HG03097 (cell line): ENCODE results near the gene IQSEC2.

ENCODE experiments used
- ATAC-seq: cut with Tn5 transposase; IDR thresholded peaks from one replicate; pipeline ENCODE4 v1.9.1; 2021; ENCODE audit not compliant: unreplicated experiment, low FRiP score

Gene IQSEC2

DNA sequence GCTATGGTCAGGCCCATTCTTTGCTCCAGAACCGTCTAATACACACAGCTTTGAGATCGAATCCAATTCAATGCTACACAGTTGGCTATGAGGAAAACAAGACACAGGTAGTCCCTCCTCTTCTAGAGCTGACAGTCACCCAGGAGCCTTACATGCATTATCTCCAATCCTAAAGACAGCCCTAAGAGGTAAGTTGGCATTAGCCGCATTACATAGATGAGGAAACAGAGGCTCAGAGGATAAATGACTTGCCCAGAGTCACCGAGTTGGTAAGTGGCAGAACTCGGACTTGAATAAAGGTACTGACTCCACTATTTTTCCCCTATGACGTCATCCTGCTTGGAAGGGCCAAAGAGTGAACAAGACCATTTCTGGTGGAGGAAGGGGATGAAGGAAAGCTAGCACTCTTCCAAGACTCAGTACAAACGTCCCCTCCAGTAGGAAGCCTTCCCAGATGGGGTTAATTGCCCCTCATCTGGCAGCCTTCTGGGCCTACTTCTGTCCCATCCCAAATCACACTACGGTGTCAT lies 8.5 kb downstream of the IQSEC2 start:
- ATAC-seq = no peak

DNA sequence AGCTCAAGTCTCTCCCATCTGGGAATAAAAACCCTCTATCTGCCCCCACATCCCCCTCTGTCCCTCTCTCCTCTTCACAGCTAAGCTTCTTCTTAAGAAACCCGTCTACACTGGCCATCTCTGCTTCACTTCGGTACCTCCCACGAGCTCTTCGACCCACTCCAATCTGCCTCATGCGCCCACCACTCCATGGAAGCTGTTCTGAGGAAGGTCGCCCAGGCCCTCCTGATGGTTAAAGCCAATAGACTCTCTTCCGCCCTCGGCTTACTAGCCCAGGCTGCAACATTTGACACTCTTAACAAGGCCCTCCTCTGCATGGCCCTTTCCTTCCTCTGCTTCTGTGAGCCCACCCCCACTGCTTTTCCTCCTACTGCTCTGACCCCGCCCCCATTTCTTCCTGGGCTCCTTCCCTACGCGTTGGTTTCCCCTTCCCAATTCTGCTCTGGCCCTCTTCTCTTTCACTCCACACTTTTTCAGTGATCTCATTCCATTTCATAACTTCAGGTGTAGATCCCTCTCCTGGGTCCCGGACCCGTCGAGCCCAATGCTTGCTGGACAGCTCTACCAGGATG lies 11.8 kb downstream of the IQSEC2 start:
- ATAC-seq = no peak

DNA sequence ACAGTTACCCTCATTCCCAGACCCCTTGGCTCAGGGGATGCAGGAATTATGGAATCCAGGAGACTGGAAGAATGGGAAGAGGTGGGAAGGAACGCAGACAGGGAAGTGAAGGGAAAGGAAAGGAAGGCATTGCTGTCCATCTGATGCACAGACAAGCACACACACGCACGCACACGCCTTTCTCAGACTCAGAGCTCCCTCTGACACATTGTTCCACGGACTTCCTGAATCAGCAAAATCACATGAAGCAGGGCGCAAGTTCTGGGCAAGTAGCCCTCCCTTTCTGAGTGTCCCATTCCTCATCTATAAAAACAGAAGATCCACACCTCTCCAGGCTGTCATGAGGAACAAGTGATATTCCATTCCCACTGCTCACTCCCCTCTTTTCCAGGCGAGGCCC lies 13.2 kb downstream of the IQSEC2 start:
- ATAC-seq = no peak

DNA sequence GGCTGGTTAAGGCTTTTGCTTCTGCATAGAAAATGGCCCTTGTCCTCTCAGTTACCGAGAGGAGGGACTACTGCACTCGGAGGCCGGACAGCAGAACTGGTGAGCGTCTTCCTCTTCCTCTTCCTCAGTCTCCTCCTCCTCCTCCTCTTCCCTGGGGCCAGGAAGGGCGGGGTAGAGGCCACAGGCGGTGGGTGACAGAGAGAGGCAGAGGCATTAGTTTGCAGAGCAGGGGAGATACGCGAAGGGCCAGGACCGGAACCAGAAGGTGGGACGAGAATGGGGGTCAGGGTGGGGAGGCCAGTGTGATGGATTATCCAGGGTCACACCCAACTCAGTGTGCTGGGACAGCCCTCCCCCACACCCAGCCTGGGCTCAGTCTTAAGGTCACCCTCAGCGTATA lies 14.5 kb downstream of the IQSEC2 start:
- no peak for ATAC-seq

DNA sequence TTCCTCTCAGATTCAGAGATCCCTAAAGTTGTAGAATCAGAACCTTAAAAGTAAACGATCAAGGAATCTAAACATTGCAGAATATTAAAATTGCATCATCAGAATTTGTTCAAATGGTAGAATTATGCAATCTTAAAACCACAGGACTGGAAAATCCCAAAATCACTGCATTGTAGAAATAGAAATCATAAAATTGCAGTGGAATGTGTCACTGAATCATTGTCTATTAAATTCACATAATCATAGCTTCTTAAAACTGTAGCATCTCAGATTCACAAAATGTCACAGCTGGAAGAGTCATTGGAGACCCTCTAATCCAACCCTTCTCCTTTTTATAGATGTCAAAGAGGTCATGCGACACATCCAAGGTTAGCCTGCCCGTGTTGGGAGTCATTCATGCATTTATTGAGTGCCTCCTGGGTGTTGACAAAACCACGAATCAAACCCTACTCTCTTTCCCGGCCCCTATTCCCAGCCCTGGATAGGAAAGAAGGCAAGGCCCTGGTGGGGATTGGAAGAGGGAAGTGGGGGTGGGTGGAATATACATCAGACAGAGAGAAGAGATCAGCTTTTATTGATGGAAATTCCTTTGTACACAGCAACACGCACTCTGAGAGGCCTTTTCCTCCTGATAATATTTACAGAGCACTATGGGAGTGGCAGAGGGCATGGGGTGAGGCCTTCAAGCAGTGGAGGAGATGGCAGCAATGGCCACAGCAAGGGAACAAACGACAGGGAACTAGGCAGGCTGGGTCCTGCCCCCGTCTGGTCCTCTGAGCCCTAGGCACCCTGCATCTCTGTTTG lies 15.4 kb downstream of the IQSEC2 start:
- ATAC-seq = no peak

DNA sequence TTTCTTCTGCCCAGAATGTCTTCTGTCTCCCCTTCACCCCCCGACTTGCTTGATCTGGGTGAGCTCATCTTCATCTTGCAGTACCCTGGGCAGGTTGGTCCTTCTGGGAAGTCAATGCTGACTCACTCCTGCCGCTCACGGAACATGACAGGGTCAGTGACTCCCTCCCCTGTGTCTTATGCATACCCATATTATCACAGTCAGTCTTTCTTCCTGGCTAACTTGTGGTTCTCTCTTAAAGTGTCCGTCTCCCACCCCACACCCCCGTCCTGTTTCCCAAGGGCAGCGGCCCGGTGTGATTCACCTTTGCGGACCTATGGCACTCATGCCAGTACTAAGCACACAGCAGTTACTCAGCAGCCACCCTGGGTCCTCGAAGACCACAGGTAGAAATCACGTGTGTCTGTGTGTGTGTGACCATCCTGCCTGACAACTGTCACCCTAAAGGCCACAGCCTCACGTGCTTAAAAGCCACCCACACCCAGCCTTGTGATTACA lies 17.7 kb downstream of the IQSEC2 start:
- no peak for ATAC-seq

DNA sequence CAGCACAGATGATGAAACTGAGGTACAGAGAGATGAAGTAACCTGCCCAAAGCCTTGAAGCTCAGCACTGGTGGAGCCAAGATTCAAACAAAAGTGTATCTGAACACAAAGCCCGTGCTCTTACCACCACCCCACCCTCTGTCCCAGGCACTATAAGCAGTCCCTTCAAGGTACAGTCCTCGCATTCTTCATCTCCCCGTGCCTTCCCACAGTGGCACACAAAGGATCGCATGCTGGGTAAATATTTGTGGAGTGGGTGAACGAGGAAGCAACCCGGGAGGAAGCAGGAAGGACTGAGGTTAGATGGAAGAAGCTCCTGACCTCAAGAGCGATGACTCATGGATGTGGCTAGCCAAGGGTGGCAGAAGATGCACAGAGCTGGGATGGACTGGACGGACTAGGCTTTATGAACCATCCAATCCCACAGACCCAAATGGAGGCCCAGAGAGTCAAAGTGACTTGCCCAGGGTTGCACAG lies 18.4 kb downstream of the IQSEC2 start:
- ATAC-seq = no peak

DNA sequence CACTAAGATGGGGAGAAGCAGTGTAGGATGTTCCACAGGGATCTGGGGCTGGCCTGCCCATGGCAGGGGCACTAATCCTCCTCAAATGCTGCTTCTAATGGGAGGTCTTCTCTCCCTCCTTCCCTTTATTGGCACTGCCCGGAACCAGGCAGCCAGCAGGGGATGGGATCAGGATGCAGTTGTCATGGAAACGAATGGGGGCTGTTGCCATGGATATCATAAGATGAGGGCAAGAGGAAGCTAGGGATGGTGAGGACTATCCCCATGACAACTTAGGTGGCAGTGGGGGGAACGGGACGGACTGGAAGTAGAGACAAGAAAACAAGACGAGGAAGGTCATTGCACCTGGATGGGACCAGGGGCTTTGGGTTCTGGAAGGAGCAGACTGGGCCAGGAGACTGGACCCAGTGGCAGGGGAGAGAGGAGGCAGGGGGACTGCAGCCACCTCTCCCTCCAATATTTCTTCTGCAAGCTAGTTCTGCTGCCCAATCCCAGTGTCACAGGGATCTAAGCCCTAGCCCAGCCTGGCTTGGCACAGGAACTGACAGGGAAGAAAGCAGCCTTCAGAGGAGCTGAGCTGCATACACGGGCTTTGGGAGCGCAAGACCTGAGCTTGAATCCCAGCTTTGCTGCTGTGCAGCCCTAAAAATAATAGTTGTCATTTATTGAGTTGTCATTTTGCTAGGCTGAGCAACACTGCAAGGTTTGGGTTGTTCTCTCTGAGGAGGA lies 19.0 kb downstream of the IQSEC2 start:
- ATAC-seq = no peak

DNA sequence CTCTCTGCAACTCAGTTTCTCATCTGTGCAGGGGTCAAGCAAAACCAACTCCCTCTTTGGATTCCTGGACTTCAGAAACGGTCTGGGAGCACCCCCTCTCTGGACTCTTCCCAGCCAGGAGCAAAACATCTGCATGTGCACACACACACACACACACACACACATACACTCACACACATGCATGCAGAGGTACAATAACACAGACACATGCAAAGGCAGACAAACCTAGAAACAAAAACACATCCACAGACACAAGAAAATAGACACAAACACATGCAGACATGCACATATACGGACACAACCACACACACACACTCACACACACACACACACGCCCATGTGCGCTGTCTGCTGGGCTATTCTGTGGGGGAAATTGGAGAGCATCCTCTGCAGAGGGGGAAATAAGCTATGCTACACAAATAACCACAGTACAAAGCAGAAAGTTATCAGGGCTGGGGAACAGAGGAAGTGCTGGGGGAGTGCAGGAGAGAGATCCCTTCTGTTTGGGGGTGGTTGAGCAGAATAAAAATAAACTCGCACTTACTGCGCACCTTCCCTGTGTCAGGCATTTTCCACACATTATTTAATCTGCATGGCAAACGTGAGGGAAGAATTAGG lies 19.9 kb downstream of the IQSEC2 start:
- no peak for ATAC-seq

DNA sequence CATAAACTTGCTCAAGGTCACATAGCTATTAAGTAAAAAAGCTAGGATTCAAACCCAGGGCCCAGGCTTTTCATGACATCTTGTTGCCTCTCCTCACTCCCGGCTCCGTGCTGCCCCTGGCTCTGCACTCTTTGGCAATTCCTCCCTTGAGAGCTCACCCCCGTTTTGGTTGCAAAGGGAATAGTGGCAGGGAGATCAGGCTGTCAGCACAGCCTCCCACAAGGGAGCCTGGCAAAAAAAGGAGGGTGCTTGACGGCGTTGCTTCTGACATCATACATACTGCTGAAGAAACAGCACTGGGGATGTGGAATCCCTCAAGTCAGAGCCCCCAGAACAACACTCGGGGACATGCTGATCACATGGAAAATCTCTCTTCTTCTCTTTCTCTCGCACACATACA lies 20.5 kb downstream of the IQSEC2 start:
- ATAC-seq = no peak

DNA sequence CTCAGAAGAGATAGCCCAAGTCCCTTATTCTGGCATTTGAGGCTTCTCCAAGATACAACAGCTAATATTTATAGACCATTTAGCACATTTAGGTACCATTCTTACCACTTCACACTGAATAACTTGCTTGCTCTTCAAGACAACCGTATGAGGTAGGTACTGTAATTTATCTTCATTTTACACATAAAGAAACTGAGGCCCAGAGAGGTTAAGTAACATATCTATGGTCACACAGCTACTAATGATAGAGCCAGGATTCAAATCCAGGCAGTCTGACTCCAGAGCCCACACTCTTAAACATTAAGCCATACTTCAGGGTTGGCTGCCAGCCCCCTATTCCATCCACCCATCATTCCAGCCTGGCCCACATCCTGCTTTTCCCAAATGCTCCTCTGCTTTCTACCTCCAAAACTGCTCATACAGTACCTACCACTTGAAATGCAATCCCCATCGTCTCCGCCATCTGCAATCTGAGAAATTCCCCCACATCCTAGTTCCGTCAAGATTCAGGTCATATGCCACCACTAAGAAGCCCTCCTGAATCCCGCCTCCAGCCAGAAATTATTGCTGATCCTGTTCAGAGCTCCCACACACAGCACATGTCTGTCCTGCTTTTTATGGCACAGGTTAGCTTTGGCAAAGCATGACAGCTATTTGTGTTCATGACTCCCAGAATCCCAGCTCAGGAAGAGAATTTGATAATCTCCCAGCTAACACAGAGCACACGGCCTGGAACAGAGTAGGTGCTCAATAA lies 23.5 kb downstream of the IQSEC2 start:
- no peak for ATAC-seq

DNA sequence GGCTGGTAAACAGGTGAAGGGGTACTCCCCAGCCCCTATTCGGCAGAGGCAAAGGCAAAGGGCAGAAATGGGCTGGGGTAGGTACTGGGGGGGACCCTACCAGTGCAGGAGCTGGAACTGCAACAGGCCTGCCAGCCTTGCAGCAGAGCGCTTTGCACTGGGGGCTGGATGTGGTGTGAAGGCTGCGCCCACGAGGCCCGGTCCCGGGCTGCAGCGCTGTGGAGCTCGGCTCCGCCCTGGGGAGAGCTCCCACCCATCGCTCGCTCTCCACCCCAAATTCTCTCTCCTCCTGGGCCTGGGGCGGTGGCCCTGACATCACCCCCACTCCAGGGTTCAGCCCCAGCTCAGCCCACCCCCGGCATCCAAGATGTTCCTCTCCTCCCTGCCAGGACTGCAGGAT lies 24.2 kb downstream of the IQSEC2 start:
- ATAC-seq = no peak

DNA sequence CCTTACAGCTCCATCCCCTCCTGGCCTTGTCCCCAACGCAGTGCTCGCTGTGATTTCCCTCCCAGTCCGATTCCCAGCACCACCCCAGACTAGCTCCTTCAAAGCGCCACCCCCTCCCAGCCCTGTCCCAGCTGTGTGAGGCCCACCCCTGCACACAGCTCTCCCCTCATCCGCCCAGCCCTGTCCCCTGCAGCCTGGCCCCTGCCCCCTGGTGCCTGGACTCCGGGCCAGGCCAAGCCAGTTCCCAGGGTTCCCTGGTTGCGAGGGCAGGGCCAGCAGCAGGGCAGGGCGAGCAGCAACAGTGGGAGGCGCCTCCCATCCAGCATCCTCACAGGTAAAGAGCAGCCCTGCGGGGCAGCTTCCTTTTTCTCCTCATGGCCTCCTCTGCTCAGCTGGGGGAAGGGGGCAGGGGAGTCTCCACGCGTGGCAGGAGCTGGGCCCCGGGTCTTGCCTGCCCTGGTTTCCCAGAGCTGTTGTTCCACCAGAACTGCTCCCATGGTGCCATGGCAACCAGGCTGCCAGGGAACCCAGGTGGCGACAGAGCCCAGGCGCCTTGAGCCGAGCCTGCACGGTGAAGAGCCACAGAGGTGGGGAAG lies 24.8 kb downstream of the IQSEC2 start:
- no peak for ATAC-seq

DNA sequence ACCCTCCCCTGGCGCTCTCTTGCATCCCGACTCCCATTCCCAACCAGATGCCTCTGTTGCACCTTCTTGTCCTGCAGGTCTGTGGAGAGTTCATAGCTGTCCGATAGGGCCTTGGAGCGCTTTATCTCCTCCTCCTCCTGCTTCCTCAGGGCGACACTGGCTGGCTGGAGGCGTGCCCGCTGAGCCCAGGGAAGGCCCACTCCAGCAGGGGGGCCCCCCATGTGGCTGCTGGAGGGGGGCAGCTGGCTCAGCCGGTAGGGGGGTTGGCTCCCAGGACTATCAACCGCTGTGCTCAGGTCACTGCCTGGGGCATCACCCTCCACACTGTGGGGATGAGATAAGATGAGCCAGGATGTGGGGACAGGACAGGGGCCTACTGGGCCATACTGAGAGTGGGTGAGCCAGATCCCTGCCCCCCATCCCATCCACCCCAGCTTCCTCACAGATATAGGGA lies 25.6 kb downstream of the IQSEC2 start:
- ATAC-seq = no peak

DNA sequence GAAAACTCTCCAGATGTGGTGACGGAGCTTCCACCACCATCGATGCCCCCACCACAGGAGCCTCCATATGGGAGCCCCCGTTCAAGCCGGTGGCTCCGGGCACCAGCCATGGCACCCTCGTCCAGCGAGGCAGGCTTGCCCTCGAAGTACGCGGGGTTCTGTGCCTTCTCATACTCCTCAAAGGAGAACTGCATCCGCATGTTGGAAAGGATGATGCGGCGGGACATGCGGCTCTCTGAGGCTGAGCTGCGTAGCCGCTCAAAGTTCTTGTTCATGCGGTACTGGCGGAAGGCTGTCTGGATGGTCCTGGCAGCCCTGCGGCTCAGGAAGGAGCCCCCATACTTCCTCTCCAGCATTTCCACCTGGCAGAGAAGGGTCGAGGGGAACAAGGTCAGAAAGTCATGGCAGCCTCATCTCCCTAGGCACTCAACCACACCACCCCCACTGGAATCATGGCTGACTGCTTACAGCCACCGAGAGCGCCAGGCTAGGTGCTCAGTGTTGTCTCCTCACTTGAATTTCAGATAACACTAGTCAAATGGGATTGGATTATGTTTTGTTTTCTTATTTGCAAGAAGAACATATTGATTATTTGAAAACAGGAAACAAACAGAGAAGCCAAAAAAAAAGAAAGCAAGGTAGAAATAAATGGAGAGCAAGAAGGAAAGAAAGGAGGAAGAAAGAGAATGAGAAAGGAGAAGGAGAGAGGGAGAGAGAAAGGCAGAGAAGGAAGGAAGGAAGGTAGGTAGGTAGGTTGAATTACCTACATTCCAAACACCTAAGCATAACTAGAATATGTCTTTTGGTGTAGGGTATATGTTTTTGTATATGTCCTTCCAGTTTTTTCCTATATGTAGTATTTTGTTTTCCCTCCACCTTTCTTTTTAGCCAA lies 26.6 kb downstream of the IQSEC2 start:
- no peak for ATAC-seq

DNA sequence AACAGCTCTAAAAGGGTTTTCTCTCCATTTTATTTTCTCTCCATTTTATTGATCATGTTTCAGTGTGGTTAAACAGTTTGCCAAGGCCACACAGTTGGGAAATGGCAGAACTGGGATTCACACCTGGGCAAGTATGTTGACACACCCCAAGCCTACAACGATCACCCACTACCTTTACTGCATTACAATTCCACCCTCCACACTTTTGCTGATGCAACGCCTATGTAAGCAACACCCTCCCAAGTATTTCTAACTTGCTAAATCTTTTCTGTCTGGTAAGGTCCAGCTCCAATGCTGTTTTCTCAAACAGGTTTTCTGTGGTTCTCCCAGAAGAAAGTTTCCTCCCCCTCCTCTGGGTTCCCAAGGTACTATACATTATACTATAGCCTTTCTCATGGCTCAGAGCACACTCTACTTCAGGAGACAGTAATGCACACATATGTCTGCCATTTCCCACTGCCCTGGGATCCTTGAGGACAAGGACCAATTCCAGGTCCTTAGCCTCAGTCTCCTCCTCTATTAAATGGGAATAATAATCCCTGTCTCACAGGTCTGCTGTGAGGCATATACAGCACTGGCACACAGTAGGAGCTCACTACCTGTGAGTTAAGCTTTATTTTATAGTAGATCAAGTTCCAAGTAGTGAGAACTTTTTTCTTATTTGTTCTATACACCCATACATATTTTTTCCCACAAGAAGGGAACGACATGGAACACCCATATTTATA lies 27.9 kb downstream of the IQSEC2 start:
- no peak for ATAC-seq

DNA sequence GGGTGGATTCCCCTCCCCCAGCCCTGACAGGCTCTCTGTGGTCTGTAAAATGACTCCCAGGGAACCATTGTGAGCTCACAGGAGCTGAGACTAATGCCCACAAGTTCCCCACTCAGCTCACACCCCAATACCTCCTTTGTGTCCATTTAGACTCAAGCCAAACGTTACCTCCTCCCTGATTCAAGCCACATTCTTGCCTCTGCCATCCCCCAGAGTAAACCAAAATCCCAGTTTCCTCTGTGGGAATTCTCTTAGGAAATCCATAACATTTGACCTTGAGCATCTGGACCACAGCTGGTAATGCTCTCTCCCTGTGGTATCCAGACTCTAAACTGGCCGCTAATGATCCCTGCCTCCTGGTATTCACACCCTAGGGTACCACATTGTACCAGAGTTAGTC lies 30.1 kb downstream of the IQSEC2 start:
- no peak for ATAC-seq

DNA sequence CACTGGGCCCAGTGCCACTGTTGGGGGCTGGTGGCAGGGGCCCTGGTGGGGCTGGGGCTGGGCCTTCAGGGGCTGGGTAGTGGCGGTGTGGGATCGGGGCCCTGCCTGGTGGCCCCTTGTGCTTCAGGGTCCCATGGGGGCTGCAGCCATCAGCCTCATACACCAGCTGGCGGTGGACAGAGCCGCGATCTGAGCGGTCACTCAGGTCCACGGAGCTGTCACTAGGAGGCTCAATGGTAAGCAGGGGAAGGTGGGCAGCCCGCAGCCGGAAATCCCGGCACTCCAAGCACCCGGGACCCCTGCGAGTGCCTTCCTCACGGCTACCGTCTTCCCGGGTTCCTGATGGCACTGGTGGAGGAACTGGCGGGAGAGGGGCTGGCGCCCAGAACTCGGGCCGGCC lies 30.8 kb downstream of the IQSEC2 start:
- ATAC-seq = no peak
